ENCODE results near the gene RSPH4A.

Gene RSPH4A

DNA sequence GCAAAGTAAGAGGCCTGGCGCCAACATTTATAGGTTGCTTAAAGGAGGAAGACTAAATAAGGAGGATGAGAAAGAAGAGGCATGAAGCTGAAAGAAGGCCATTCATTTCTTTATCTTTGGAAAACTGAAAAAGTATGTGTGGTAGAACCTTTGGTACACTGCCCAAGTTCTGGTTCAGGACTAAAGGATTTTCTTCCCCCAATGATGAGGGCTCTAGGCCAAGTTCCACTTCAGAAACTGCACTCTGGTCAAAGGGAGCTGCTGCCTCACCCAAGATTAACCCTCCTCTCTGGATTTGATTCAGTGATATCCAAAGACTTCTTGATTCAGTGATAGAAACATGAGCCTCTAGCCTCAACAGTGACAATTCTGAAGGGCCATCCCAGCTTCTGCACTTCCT, 59.7 kb downstream of the RSPH4A start:
- TF ChIP-seq MYC (IDR thresholded peaks at IDR 0.05; ENCODE audit: low read depth, low read length) (no peak), CTCF (IDR thresholded peaks at IDR 0.05; ENCODE audit: low read depth, low read length) (no peak), POLR2A (IDR thresholded peaks at IDR 0.05; ENCODE audit: extremely low read depth, insufficient read length) (no peak)
- TF ChIP-seq, protein P1, sequence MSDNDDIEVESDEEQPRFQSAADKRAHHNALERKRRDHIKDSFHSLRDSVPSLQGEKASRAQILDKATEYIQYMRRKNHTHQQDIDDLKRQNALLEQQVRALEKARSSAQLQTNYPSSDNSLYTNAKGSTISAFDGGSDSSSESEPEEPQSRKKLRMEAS (IDR thresholded peaks at IDR 0.05; ENCODE audit: low read depth, low read length) = no peak
- no peak for DNase-seq (ENCODE audit: low read depth)
- H3K4me3 ChIP-seq (ENCODE audit: low read depth, low read length) = no peak overlapping the region

DNA sequence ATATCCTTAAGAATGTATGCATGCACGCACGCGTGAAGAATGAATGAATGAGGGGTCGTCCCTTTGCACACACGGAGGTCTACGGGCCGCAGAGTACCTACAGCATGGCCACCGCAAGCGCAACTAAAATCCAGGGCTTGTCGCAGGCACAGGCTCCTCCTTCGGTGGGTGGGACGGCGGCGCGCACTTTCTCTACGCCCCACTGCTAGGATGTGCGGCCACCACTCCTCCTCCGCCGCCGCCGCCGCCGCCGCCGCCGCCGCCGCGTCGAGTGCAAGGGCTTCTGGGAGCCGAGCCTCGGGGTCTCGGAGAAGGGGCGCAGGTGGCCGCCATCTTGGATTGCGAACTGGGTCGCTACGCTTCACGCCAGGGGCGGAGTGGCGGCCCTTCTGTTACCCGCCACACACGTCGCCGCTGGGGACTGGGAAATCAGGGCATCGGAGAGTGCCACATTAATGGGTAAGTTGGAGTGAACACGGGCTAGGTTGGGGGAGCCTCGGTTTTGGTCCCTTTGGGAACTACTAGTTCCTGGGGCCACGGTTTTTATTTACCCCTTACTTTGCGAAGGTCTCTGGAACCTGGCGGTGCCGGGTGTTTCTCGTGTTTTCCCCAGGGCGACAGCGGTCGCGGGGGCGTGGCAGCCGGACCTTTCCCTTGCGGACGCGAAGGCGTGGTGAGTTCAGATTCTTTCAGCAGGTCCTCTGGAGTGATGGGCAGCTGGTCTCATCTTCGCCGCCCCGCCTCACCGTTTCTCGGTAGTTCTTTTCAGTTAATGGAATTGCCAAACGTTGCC, 64.8 kb downstream of the RSPH4A start, which contains the start of gene KPNA5:
KPNA5 (plus strand) TSS at position 332 of the 793 bp plus-strand sequence; CDS start at position 456, 124 bp downstream.
- peak; percentile 98 for DNase-seq (ENCODE audit: low read depth)
- peak within 1 kb of the TSS; percentile 76 for H3K4me3 ChIP-seq (ENCODE audit: low read depth, low read length)
- peak; percentile 99 for TF ChIP-seq POLR2A (IDR thresholded peaks at IDR 0.05; ENCODE audit: extremely low read depth, insufficient read length)
- TF ChIP-seq CTCF (IDR thresholded peaks at IDR 0.05; ENCODE audit: low read depth, low read length) = no peak
- TF ChIP-seq, protein P1 (IDR thresholded peaks at IDR 0.05; ENCODE audit: low read depth, low read length) = peak; percentile 44
- no peak; the same call in none of the 2 replicates for TF ChIP-seq MYC (IDR thresholded peaks at IDR 0.05; ENCODE audit: low read depth, low read length)

GRCh38 chr6:116682334-116682712, 66.0 kb downstream of the RSPH4A start:
- peak overlapping the region; percentile 71 for H3K4me3 ChIP-seq (ENCODE audit: low read depth, low read length)
- TF ChIP-seq, protein P1 (IDR thresholded peaks at IDR 0.05; ENCODE audit: low read depth, low read length) = no peak
- no peak for TF ChIP-seq MYC (IDR thresholded peaks at IDR 0.05; ENCODE audit: low read depth, low read length)
- no peak for TF ChIP-seq CTCF (IDR thresholded peaks at IDR 0.05; ENCODE audit: low read depth, low read length)
- TF ChIP-seq POLR2A (IDR thresholded peaks at IDR 0.05; ENCODE audit: extremely low read depth, insufficient read length) = no peak
- peak; percentile 85 for DNase-seq (ENCODE audit: low read depth)
